Lower lobe of right lung (tissue), 2 donors: ENCODE results near the gene LCN15. TPM values are rescaled to one million over a fixed set of nuclear protein-coding genes. Genes with fewer than 3 reads are reported as not detected.
"Not testable (repeated sequence)": the region's sequence is repeated elsewhere in the genome, so short reads cannot be mapped to it uniquely, and the experiment has no call there.

Experiments
- ATAC-seq, 2 donors: fragments of 200-7000 bp; cut with Tn5 transposase; one replicate each; pipeline ENCODE4 v1.9.1; 2020 to 2022; ENCODE audit warnings: mild to moderate bottlenecking in 2 of 2, moderate library complexity in 2 of 2
- DNase-seq: peaks from one replicate; pipeline ENCODE4 v3.0.0-alpha.2; 2020
- H3K27ac ChIP-seq: fragments of 200-600 bp; one replicate; pipeline ENCODE4 v1.8.0; 2022
- H3K27me3 ChIP-seq: fragments of 200-600 bp; one replicate; pipeline ENCODE4 v1.8.0; 2022; ENCODE audit warnings: low read depth
- H3K36me3 ChIP-seq: fragments of 200-600 bp; one replicate; pipeline ENCODE4 v1.8.0; 2022; ENCODE audit warnings: mild to moderate bottlenecking
- H3K4me1 ChIP-seq: fragments of 200-600 bp; one replicate; pipeline ENCODE4 v1.8.0; 2022
- H3K4me3 ChIP-seq: fragments of 200-600 bp; one replicate; pipeline ENCODE4 v1.8.0; 2022; ENCODE audit warnings: mild to moderate bottlenecking
- H3K9me3 ChIP-seq: fragments of 200-600 bp; one replicate; pipeline ENCODE4 v1.8.0; 2022
- CTCF ChIP-seq: fragments of 200-600 bp; IDR thresholded peaks from one replicate; pipeline ENCODE4 v1.8.0; 2022; ENCODE audit warnings: antibody characterized with exemption, mild to moderate bottlenecking
- intact Hi-C: fragments of 100-400 bp; cut with DNase I; formaldehyde crosslinking; loops from one replicate; pipeline ENCODE4 v1.11.0; 2022
- total RNA-seq: library from RNA; stranded (reverse); fragmentation: NEBNext Ultra II Directional; extraction: Animal tissue kit (Norgen Biotek cat#: 25700); gene quantifications from one replicate; pipeline ENCODE4 v1.2.1, GENCODE V29; 2021
- donor health status: DM: no; HTN: yes; CAD: no; lungs with severe emphysema.

LCN15 gene
- total RNA-seq, 1 donor from 2014 or later, result not detected

- Histone ChIP-seq H3K27me3 (peaks cover 12% of the 10 kb centered on the region), H3K27ac (no peak overlapping the region), H3K9me3 (no peaks in the 10 kb centered on the region), H3K4me1 (peaks cover 41% of the 10 kb centered on the region), H3K36me3 (peaks cover 12% of the 10 kb centered on the region), H3K4me3 (no peak overlapping the region)
- ATAC-seq, result no peak
- no peak for TF ChIP-seq CTCF
- no peak for DNase-seq
- intact Hi-C loops, result no loop called here
Measured at GRCh38 chr9:136806067-136806466, 41.7 kb upstream of the LCN15 start.

GRCh38 chr9:136805207-136805740 is 41.0 kb upstream of the LCN15 start:
- peaks cover 20% of the 10 kb centered on the region for H3K27me3 ChIP-seq
- H3K36me3 ChIP-seq, result peaks cover 8% of the 10 kb centered on the region
- H3K27ac ChIP-seq, result no peak overlapping the region
- DNase-seq (no peak), ATAC-seq (no peak)
- no peak for TF ChIP-seq CTCF
- H3K9me3 ChIP-seq, result no peaks in the 10 kb centered on the region
- peaks cover 46% of the 10 kb centered on the region for H3K4me1 ChIP-seq
- H3K4me3 ChIP-seq, result no peak overlapping the region
- intact Hi-C loops, result no loop called here

GRCh38 chr9:136804509-136805206 is 40.3 kb upstream of the LCN15 start:
- intact Hi-C loops, result no loop called here
- Histone ChIP-seq H3K9me3 (no peaks in the 10 kb centered on the region), H3K4me1 (peaks cover 46% of the 10 kb centered on the region), H3K4me3 (no peak overlapping the region), H3K27me3 (peaks cover 26% of the 10 kb centered on the region), H3K36me3 (peaks cover 1% of the 10 kb centered on the region), H3K27ac (no peak overlapping the region)
- ATAC-seq (no peak), DNase-seq (no peak)
- TF ChIP-seq CTCF, result no peak

- Histone ChIP-seq H3K27ac (no peak overlapping the region), H3K4me3 (no peak overlapping the region), H3K9me3 (no peaks in the 10 kb centered on the region), H3K4me1 (peaks cover 46% of the 10 kb centered on the region), H3K27me3 (peaks cover 35% of the 10 kb centered on the region), H3K36me3 (no peaks in the 10 kb centered on the region)
- ATAC-seq (no peak), DNase-seq (no peak)
- TF ChIP-seq CTCF, result no peak
- intact Hi-C loops, result no loop called here
Measured at GRCh38 chr9:136803551-136804508, 39.5 kb upstream of the LCN15 start.

- intact Hi-C loops, DNase-seq: not testable (repeated sequence)
- peaks cover 46% of the 10 kb centered on the region for H3K4me1 ChIP-seq
Measured at GRCh38 chr9:136803009-136803550, 38.8 kb upstream of the LCN15 start.

More at GRCh38 chr9:136803009-136803550, 38.8 kb upstream of the LCN15 start:
- not testable (repeated sequence) for H3K36me3 ChIP-seq, H3K4me3 ChIP-seq, H3K9me3 ChIP-seq, ATAC-seq, H3K27ac ChIP-seq
- peaks cover 42% of the 10 kb centered on the region for H3K27me3 ChIP-seq
